HEK293 (cell line): ENCODE data around the gene APLP2.
"Not testable (repeated sequence)": the region's sequence is repeated elsewhere in the genome, so short reads cannot be mapped to it uniquely, and the experiment has no call there.

Experiments used
- CTCF ChIA-PET: fragments of 350-600 bp; formaldehyde crosslinking; extraction: SDS; loops from one replicate; lab custom pipeline; 2021; ENCODE audit warnings: antibody characterized with exemption; lab: Yijun Ruan, JAX
- POLR2A ChIA-PET: fragments of 300-600 bp; formaldehyde crosslinking; extraction: SDS; loops from one replicate; lab custom pipeline; 2020; ENCODE audit warnings: antibody characterized with exemption, inconsistent platforms; lab: Yijun Ruan, JAX
- H3K27ac ChIP-seq: fragments of 200-500 bp; sonication (Bioruptor generic); 2 replicates; pipeline ENCODE4 v1.5.1; 2014; ENCODE audit warnings: low read depth, low read length, control low read depth, inconsistent platforms; ENCODE audit errors: extremely low read depth
- H3K36me3 ChIP-seq, 2 experiments: fragments of 200-500 bp in 1 of 2; sonication (Bioruptor generic) in 1 of 2; 1 replicate in 1 of 2; 2 replicates in 1 of 2; pipeline ENCODE4 v1.5.1; 2014 to 2017; ENCODE audit warnings: inconsistent platforms in 2 of 2, low read length in 2 of 2; ENCODE audit not compliant: control insufficient read depth in 2 of 2, insufficient read depth in 1 of 2
- H3K4me1 ChIP-seq: fragments of 200-500 bp; sonication (Bioruptor generic); 2 replicates; pipeline ENCODE4 v1.5.1; 2014; ENCODE audit warnings: mild to moderate bottlenecking, low read length, inconsistent platforms; ENCODE audit not compliant: control insufficient read depth, insufficient read depth
- H3K4me3 ChIP-seq: 2 replicates; pipeline ENCODE4 v1.5.1; 2011; ENCODE audit warnings: low read depth, mild to moderate bottlenecking, control low read depth, low read length, moderate library complexity
- H3K9me3 ChIP-seq: fragments of 200-500 bp; sonication (Bioruptor generic); 2 replicates; pipeline ENCODE4 v1.5.1; 2014; ENCODE audit warnings: low read depth, low read length, inconsistent platforms; ENCODE audit not compliant: control insufficient read depth, insufficient read depth
- GLI2 ChIP-seq: fragments of 450-650 bp; formaldehyde crosslinking; IDR thresholded peaks from 2 replicates; pipeline ENCODE4; 2017; ENCODE audit warnings: missing biosample characterization, missing genetic modification characterization, low read depth, borderline replicate concordance
- KLF8 ChIP-seq: fragments of 450-650 bp; formaldehyde crosslinking; IDR thresholded peaks from 2 replicates; pipeline ENCODE4 v1.5.1; 2016; ENCODE audit warnings: missing biosample characterization, missing genetic modification characterization
- RBAK ChIP-seq: fragments of 450-650 bp; formaldehyde crosslinking; IDR thresholded peaks from 2 replicates; pipeline ENCODE4 v1.5.1; 2016; ENCODE audit warnings: missing biosample characterization, missing genetic modification characterization
- TRIM28 ChIP-seq: IDR thresholded peaks from 2 replicates; pipeline ENCODE4 v1.6.1; 2011; ENCODE audit warnings: low read length, control low read depth, borderline replicate concordance
- ZNF239 ChIP-seq: fragments of 450-650 bp; formaldehyde crosslinking; IDR thresholded peaks from 2 replicates; pipeline ENCODE4 v1.5.1; 2016; ENCODE audit warnings: missing biosample characterization, missing genetic modification characterization
- ZNF266 ChIP-seq: fragments of 450-650 bp; formaldehyde crosslinking; IDR thresholded peaks from 2 replicates; pipeline ENCODE4 v1.5.1; 2016; ENCODE audit warnings: missing biosample characterization, missing genetic modification characterization, low read depth
- ZNF350 ChIP-seq: fragments of 450-650 bp; formaldehyde crosslinking; IDR thresholded peaks from 2 replicates; pipeline ENCODE4 v1.5.0; 2017; ENCODE audit warnings: missing biosample characterization, mild to moderate bottlenecking, missing genetic modification characterization
- ZNF837 ChIP-seq: fragments of 450-650 bp; formaldehyde crosslinking; IDR thresholded peaks from 2 replicates; pipeline ENCODE4 v1.5.1; 2016; ENCODE audit warnings: missing biosample characterization, missing genetic modification characterization
- TF ChIP-seq, protein P1 (sequence below): fragments of 450-650 bp; formaldehyde crosslinking; IDR thresholded peaks from 2 replicates; pipeline ENCODE4 v1.5.1; 2016; ENCODE audit warnings: missing biosample characterization, missing genetic modification characterization
- TF ChIP-seq, protein P2 (sequence below): fragments of 450-650 bp; formaldehyde crosslinking; IDR thresholded peaks from 2 replicates; pipeline ENCODE4 v1.5.1; 2016; ENCODE audit warnings: missing biosample characterization, missing genetic modification characterization
- TF ChIP-seq, protein P3 (sequence below): fragments of 450-650 bp; formaldehyde crosslinking; IDR thresholded peaks from 2 replicates; pipeline ENCODE4 v1.5.1; 2016; ENCODE audit warnings: missing biosample characterization, missing genetic modification characterization

Gene APLP2

GRCh38 chr11:130088919-130089673 lies 19.4 kb downstream of the APLP2 start:
- ChIA-PET POLR2A (interaction anchor here (0.7 to 1.4 kb wide), 2 partner anchors 14 to 87 kb away, joined by 3 to 7 read pairs; partner anchors contain the start of gene PRDM10), CTCF (no interaction called here)
- no peak overlapping the region for H3K27ac ChIP-seq

DNA sequence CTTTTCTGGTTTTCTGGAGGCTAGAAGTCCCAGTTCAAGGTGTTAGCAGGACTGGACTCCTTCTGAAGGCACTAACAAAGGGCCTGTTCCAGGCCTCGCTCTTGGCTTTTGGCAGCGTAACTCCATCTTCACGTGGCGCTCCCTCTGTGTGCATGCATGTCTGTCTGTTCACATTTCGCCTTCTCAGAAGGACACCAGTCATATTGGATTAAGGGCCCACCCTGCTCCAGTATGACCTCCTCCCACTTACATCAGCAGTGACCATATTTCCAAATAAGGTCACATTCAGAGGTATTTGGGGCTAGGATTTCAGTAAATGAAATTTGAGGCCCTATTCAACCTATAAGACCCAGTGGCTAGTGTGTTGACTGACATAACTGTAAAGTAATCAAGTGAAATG lies 20.0 kb downstream of the APLP2 start:
- H3K36me3 ChIP-seq: no peaks in the 10 kb centered on the region
- H3K27ac ChIP-seq: no peak overlapping the region
- TF ChIP-seq, protein P1, sequence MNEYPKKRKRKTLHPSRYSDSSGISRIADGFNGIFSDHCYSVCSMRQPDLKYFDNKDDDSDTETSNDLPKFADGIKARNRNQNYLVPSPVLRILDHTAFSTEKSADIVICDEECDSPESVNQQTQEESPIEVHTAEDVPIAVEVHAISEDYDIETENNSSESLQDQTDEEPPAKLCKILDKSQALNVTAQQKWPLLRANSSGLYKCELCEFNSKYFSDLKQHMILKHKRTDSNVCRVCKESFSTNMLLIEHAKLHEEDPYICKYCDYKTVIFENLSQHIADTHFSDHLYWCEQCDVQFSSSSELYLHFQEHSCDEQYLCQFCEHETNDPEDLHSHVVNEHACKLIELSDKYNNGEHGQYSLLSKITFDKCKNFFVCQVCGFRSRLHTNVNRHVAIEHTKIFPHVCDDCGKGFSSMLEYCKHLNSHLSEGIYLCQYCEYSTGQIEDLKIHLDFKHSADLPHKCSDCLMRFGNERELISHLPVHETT (tag by site-specific recombination): no peak
- TF ChIP-seq ZNF837 (tag by site-specific recombination) (no peak), ZNF266 (tag by site-specific recombination) (no peak), GLI2 (tag by site-specific recombination) (no peak), ZNF239 (no peak), KLF8 (tag by site-specific recombination) (no peak)
- TF ChIP-seq, protein P2, sequence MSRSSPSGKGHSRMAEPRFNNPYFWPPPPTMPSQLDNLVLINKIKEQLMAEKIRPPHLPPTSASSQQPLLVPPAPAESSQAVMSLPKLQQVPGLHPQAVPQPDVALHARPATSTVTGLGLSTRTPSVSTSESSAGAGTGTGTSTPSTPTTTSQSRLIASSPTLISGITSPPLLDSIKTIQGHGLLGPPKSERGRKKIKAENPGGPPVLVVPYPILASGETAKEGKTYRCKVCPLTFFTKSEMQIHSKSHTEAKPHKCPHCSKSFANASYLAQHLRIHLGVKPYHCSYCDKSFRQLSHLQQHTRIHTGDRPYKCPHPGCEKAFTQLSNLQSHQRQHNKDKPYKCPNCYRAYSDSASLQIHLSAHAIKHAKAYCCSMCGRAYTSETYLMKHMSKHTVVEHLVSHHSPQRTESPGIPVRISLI (tag by site-specific recombination): no peak
- TF ChIP-seq, all 188 proteins: peak for 0
- Histone ChIP-seq H3K4me3 (no peak overlapping the region), H3K4me1 (no peaks in the 10 kb centered on the region), H3K9me3 (no peaks in the 10 kb centered on the region)
- POLR2A ChIA-PET: interaction anchor here (1.4 kb wide), 1 partner anchor 87 kb away, joined by 7 read pairs; the partner anchor contains the start of gene PRDM10
- CTCF ChIA-PET: no interaction called here

More at GRCh38 chr11:130088919-130089673, 19.4 kb downstream of the APLP2 start:
- H3K36me3 ChIP-seq: no peaks in the 10 kb centered on the region
- H3K9me3 ChIP-seq: no peaks in the 10 kb centered on the region
- H3K4me3 ChIP-seq: no peak overlapping the region
- TF ChIP-seq RBAK: no peak
- TF ChIP-seq TRIM28: peak; percentile 30; the same call in 1 of the 2 replicates
- TF ChIP-seq, protein P3, sequence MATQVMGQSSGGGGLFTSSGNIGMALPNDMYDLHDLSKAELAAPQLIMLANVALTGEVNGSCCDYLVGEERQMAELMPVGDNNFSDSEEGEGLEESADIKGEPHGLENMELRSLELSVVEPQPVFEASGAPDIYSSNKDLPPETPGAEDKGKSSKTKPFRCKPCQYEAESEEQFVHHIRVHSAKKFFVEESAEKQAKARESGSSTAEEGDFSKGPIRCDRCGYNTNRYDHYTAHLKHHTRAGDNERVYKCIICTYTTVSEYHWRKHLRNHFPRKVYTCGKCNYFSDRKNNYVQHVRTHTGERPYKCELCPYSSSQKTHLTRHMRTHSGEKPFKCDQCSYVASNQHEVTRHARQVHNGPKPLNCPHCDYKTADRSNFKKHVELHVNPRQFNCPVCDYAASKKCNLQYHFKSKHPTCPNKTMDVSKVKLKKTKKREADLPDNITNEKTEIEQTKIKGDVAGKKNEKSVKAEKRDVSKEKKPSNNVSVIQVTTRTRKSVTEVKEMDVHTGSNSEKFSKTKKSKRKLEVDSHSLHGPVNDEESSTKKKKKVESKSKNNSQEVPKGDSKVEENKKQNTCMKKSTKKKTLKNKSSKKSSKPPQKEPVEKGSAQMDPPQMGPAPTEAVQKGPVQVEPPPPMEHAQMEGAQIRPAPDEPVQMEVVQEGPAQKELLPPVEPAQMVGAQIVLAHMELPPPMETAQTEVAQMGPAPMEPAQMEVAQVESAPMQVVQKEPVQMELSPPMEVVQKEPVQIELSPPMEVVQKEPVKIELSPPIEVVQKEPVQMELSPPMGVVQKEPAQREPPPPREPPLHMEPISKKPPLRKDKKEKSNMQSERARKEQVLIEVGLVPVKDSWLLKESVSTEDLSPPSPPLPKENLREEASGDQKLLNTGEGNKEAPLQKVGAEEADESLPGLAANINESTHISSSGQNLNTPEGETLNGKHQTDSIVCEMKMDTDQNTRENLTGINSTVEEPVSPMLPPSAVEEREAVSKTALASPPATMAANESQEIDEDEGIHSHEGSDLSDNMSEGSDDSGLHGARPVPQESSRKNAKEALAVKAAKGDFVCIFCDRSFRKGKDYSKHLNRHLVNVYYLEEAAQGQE (tag by site-specific recombination): no peak
- no peak for TF ChIP-seq ZNF350 (tag by site-specific recombination)
- no peaks in the 10 kb centered on the region for H3K4me1 ChIP-seq

DNA sequence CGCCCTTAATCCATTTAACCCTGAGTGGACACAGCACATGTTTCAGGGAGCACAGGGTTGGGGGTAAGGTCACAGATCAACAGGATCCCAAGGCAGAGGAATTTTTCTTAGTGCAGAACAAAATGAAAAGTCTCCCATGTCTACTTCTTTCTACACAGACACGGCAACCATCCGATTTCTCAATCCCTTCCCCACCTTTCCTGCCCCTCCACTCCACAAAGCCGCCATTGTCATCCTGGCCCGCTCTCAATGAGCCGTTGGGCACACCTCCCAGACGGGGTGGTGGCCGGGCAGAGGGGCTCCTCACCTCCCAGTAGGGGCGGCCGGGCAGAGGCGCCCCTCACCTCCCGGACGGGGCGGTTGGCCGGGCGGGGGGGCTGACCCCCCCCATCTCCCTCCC lies 20.8 kb downstream of the APLP2 start:
- H3K4me3 ChIP-seq, POLR2A ChIA-PET, H3K9me3 ChIP-seq, H3K36me3 ChIP-seq, CTCF ChIA-PET, H3K4me1 ChIP-seq, H3K27ac ChIP-seq: not testable (repeated sequence)

- H3K4me3 ChIP-seq, H3K27ac ChIP-seq, H3K9me3 ChIP-seq, POLR2A ChIA-PET, CTCF ChIA-PET, H3K36me3 ChIP-seq, H3K4me1 ChIP-seq: not testable (repeated sequence)
Measured at GRCh38 chr11:130091169-130091568, 21.5 kb downstream of the APLP2 start.
